Hematopoietic multipotent progenitor cell treated with erythropoietin and hydrocortisone succinate and interleukin-3 and kit ligand, for 15 days (in vitro differentiated cells): ENCODE measurements around the gene C11orf98.
"Not testable (repeated sequence)": the region's sequence is repeated elsewhere in the genome, so short reads cannot be mapped to it uniquely, and the experiment has no call there.

Source experiments
- DNase-seq: peaks from one replicate; pipeline ENCODE4 v3.0.0-alpha.2; 2015; ENCODE audit warnings: low spot score

C11orf98 gene

DNA sequence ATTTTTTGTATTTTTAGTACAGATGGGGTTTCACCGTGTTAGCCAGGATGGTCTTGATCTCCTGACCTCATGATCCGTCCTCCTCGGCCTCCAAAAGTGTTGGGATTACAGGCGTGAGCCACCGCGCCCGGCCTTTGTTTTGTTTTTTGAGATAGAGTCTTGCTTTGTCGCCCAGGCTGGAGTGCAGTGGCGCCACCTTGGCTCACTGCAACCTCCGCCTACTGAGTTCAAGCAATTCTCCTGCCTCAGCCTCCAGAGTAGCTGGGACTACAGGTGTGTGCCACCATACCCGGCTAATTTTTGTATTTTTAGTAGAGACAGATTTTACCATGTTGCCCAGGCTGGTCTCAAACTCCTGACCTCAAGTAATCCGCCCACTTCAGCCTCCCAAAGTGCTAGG is 14.7 kb downstream of the C11orf98 start:
- DNase-seq, result not testable (repeated sequence)

DNA sequence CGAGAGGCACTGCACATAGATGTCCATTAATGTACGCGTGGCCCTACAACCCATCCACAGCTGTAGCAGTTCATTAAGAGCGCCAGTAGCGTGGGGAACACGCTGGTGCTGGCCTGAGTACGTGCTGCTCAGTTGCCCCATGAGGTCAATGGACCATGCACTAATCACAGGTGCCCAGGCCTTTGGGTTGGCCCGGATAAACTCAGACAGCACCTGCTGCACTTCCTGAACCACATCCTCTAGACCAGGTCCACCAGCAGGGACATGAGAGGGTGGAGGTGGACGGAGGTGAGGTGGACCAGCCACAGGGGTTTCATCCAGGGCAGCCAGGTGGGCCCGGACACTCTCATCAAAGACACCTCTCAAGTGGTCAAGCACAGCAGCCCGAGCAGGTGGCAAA is 15.5 kb downstream of the C11orf98 start:
- DNase-seq, result no peak

DNA sequence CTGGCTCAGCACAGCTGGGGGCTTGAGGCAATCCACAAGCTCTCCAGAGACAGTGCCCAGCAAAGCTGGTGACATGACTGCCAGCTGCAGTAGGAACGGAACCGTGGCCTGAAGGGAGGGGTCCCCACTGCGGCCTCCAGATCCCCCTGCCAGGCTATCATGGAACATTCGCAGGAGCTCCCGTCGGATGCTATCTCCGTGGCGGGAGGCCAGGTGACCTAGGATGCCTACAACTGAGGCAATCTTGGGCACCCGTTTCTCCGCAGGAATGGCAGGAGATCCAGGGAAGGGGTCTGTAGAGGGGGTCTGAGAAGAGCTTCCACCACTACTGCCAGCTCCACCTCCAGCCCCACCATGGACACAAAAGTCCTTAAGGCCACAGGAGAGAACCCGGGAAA is 16.0 kb downstream of the C11orf98 start:
- no peak for DNase-seq

DNA sequence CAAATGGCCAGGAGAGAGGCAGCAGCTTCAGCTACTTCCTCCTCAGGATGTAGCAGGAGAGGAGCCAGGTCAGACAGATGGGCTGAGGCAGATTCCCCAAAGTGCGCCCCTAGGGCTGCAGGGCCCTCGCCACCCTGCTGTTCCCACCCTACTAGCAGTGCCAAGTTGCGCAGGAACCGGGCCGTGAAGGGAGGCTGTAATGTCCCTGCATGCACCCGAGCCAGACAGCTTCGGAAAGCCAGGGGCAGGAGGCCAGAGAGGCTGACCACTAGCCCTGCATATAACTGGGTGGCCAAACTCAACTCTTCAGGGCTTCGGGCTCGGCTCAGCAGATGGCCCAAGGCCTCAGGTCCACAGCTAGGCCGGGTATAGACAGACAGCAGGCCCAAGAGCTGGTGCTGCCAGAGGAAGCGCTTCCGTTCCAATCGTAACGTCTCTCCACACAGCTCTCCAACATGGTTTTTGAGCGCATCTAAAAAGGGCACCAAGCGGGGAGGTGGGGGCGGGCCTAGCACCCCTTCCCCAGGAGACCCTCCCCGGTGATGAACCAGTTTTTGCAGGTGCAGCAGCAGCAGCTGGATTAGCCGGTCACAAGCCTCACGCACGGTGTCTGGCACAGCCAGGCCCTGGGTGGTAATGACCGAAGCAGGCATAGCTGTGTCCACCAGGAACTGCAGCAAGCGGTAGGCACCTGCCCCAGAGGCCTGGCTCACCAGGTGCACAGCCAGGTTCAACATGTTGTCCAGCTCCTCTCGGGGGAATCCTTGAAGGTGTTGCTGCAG is 16.6 kb downstream of the C11orf98 start:
- DNase-seq, result no peak

DNA sequence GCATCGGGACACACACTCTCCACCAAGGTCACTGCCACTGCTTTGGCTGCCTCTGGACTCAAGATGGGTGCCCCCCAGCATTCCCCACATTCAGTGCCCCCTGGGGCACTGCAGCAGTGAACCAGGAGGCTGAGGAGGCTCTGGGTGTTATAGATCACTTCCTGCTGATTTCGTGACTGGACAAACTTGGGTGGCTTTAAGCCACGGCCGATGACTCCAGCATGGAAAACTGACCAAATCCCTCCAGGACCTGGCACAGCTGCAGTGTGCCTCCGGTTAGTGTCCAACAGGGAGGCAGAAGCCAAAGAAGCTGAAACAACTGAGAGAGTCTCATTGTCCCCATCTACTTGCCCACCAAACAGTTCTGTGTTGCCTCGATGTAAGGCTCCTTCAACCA is 17.4 kb downstream of the C11orf98 start:
- DNase-seq, result no peak

DNA sequence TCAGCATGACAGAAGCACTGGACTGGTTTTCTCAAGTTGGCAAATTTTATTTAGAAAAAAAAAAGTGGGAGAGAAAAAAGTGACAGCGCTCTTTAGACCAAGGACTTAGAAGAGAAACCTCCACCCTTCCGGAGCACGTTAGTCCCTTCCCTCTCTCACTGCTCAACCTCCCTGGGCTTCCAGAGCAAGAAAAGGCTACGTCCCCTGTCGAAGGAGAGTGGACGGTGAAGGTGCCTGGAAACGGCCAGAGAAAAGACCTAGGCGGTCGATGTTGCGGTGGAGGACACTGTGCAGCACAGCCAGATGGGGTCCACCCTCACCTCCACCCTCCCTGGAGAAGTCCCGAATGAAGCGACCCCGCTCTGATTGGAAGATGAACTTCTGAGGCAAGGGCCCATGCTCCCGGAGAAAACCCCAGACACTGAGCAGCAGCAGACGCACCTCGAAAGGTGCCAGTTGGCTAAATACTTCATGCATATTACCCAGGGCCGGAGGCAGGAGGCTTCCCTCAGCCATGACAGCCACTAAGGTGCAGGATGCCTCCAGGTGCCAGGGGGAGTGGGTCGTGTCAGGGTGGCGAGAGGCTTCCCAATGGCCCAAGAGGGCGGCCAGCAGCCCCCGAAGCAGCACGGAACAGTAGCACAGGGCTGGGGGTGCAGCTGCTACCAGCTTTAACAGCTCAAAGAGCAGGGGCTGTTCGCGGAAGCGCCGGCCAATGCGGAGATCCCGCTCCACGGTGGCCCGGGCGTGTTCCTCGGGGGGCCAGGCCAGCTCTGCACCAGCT is 18.0 kb downstream of the C11orf98 start:
- DNase-seq, result no peak

DNA sequence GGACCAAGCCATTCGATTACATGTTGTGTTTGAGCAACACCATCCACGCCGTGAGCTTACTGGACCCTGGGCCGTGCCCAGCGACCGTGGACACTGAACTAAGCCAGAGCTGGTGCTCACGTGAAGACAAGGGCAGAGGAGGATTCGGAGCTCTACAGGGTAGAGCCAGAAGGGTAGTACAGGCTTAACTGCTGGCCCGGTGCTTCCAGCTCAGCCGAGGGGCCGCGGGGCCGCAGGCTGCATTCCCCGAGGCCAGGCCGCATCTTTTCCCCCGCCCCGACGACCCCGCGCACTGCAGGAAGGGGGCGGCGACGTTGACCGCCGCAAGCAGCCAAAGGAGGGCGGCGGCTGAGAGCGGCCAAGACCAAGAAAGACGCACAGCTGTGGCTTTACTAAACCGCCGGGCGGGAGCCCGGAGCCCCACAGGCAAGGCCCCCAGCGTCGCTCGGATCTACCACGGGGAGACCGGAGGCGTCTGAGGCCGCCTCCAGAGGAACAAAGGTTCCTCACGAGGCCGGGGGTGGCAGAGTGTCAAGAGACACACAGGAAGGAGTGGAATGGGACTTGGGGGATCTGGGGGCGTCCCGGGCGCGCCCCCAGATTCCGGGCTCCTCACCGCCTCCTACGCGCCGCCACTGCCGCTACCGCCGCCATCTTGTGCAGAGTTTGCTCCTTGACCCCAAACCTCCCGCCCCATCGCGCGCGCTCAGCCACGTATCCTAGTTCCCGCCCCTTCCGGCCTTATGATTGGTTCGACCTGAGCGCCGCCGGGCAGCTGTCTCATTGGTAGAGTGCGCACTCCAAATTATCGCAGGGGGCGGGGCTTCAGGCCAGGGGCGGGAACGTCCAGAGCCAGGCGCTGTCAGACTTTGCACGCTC is 18.8 kb downstream of the C11orf98 start, which contains the start of gene GANAB:
GANAB (minus strand) TSS at position 668 of the 879 bp plus-strand sequence; CDS start at position 654, 14 bp downstream.
- peak; percentile 100 for DNase-seq

DNA sequence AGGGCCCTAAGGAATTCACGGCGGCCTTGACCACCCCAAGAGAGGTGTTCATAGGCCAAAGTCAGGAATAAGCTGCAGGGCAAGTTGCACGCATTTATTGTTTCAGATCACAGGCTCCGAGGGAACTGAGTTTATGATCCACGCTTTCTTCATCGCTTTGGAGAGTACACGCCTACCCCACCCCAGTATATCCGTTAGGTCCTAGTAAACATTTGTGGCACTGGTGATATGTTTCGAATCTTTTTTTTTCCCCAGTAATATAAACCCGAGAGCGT is 19.4 kb downstream of the C11orf98 start:
- no peak for DNase-seq

DNA sequence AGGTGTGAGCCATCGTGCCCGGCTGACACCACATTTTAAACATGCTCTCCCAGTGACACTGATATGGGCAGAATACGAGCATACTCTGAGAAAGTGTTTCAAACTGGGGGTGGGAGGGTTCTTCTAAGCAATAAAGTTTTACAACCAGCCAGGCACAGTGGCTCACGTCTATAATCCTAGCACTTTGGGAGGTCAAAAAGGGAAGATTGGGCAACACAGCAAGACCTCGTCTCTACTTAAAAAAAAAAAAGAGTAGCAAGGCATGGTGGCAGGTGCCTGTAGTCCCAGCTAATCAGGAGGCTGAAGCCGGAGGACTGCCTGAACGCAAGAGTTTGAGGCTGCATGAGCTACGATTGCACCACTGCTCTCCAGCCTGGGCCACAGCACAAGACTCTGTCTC is 20.8 kb downstream of the C11orf98 start:
- no peak for DNase-seq

DNA sequence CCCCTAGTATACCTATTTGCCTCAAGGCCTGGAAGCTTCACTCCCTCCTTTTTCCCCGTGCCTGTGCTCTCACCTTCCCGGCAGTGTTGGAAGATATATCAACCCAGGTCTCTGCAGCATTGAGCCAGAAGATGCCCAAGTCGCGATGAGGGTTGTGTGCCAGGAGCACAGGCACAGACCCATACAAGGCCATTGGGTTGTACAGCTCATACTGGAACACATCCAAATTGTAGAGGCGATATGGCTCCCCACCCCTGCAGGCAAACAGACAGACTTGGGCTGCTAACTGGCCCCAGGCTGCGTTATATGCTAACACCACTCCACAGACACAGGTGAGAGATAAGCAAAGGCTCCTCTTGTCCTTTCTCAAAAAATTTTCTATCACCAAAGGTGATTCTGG is 32.5 kb downstream of the C11orf98 start:
- no peak for DNase-seq

DNA sequence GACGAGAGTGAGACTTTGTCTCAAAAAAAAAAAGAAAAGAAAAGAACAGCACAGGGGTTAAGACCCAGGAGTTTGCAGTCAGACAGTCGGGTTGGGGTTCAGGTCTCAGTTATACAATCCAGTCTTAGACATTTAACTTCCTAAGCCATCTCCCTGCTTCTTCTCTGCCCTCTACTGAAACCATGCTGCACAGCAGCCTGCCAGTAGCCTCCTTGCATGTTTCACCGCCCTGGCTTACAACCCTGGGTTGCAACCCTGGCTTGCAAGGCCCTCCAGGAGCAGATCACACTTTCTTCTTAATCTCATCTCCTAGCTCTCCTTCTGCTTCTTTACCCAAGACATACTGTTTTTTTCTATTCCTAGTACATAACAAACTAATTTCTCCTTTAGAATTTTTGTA is 37.3 kb downstream of the C11orf98 start:
- no peak for DNase-seq

DNA sequence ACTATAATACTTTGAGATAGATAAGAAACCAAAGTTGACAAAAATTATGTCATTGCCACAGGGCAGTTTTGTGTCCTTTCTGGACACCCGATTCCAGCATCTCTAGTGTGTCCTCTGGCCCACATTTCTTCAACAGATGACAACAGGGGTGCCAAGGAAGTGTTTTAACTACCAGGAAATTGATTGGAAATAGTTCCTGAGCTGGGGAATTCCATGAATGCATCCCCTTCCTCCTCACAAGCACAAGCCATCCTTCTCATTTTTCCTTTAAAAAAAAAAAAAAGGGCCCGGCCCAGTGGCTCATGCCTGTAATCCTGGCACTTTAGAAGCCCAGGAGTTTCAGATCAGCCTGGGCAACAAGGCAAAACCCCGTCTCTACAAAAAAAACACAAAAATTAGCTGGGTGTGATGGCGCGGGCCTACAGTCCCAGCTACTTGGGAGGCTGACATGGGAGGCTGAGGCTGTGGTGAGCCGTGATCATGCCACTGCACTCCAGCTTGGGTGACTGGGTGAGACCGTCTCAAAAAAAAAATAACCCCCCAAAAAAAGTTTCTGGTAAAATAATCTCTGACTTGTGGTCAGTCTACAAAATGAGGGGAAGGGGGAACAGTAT is 42.4 kb downstream of the C11orf98 start:
- DNase-seq, result no peak

DNA sequence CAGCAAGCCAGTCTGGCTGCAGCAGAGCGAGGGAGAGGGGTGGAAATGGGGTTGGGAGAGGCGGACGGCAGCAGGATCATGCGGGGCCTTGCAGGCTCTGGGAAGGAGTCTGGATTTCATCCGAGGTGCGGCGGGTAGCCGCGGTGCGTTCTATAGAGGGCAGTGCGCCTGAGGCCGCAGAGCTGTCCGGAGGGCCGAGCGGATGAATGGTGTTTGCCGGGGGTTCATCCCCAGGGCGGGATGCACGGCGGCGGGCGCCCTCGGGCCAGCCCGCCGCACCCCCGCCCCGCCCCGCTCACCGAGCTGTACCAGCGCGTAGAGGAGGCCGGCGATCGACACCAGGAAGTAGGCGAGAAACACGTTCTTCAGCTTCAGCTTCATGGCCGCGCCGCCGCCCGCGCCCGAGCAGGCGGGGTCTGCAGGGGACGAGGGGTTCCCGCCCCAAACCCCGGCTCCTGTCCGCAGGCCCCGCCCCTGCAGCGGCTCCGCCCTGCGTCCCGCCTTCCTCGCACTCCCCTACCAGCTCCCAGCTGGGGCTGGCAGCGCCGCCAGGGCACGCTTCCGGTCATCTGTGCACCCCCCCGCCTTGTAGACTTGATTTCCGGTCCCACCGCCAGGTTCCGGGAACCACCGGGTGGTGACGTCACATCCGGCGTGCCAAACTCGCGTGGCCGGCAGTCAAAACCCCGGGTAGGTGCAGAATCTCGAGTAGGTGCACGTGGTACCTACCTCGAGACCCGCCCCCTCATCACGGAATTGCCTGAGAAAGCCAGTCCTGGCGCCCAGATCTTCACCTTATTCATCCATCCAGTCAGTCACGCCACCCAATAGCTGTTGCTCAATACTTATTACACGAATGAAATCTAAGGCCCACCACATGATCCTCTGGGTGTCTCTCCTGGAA is 43.2 kb downstream of the C11orf98 start, which contains the start of gene B3GAT3:
B3GAT3 (minus strand) TSS at position 420 of the 904 bp plus-strand sequence; CDS start at position 381, 39 bp downstream.
- DNase-seq, result peak; percentile 88

DNA sequence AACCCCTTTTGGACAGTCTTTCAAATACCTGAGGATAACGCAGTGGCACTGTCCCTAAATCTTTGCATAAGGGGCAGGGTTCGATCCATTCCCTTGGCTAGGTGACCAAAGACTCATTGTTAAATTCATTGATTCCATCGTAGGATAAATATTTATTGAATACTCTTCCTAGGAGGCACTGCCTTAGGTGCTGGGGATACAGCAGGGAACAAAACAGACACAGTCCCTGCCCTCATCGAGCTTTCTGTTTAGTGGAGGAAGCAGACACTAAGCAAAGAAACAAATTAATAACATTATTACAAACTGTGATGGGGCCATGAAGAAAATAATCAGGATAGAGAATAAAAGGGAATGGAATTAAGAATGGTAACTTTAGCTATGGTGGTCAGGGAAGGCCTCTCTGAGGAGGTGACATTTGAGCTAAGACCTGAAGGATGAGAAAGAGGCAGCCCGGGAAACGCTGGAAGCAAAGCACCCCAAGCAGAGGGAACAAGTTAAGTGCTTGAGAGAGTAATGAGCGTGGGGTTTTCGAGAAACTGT is 43.9 kb downstream of the C11orf98 start:
- DNase-seq, result no peak

DNA sequence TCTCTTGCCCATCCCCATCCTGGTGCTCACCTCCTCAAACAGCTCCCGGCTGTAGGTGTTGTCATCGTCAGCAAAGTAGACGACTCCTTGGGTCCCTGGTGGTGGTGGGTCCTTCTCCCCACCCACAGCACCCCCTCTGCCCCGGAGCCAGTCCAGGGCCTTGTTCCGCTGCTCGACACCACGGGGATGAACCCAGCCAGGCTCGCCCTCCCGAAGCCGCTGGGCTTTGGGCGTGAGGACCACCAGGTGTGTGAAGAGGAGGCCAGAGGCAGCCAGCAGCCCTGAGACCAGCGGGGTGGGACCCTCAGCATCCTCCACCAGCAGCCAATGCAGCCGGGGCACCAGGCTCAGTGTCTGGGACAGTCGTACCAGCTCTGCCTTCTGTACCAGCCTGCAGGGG is 48.1 kb downstream of the C11orf98 start:
- not testable (repeated sequence) for DNase-seq

DNA sequence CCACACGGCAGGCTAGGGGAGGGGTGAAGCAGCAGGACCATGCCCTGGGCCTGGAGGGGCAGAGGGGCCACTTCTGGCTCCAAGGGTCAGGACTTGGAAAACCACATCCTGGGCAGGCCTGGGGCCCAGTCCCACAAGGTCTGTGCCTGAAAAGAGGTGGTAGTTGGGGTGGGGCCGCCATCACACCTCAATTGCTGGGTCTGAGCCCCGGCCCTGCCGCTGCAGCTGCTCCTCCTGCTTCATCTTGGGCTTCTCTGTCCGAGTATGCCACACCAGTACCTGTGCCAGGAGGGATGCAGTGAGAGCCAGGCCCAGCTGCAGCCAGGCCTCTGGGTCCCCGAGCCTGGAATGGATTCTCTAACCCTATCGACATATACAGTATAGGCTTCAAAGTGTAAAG is 49.5 kb downstream of the C11orf98 start:
- DNase-seq, result no peak

DNA sequence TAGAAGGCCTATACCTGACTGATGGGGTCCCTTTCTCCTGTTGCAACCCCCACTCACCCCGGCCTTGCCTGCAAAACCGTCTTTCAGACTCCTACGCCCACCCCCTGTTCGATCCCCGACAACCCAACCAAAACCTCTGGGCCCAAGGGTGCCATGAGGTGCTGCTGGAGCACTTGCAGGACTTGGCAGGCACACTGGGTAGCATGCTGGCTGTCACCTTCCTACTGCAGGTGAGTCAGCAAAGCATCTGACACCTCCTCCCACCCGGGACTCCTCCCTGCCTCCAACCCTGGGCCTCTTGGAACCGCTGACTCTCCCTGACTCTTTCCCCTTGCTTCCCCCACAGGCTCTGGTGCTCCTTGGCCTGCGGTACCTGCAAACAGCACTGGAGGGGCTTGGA is 50.7 kb downstream of the C11orf98 start:
- DNase-seq, result peak; percentile 65

DNA sequence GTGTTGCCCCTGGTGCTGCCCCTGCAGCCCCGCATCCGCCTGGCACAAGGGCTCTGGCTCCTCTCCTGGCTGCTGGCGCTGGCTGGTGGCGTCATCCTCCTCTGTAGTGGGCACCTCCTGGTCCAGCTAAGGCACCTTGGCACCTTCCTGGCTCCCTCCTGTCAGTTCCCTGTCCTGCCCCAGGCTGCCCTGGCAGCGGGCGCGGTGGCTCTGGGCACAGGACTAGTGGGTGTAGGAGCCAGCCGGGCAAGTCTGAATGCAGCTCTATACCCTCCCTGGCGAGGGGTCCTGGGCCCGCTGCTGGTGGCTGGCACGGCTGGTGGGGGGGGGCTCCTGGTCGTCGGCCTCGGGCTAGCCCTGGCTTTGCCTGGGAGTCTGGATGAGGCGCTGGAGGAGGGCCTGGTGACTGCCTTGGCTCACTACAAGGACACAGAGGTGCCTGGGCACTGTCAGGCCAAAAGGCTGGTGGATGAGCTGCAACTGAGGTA is 51.7 kb downstream of the C11orf98 start:
- DNase-seq, result no peak
